Stimulated activated CD4-positive, alpha-beta T cell treated with anti-CD3 and anti-CD28 coated beads, Interleukin-1b, Interleukin-23, amount 100 ng/mL, for 1 hour (primary cell): ENCODE data around the gene B9D2.
"Not testable (repeated sequence)": the region's sequence is repeated elsewhere in the genome, so short reads cannot be mapped to it uniquely, and the experiment has no call there.

Experiments
- DNase-seq, 2 donors: peaks; one replicate each; pipeline ENCODE4 v3.0.0-alpha.2; 2020; ENCODE audit warnings: low read depth in 2 of 2

B9D2 gene

GRCh38 chr19:41391618-41392017, 27.7 kb upstream of the B9D2 start:
- DNase-seq: no peak

- no peak for DNase-seq
These were observed 22.5 kb upstream of the B9D2 start for GRCh38 chr19:41386442-41386841.

- DNase-seq: no peak
These were observed 20.4 kb upstream of the B9D2 start for GRCh38 chr19:41384351-41384750.

GRCh38 chr19:41381536-41381935, 17.6 kb upstream of the B9D2 start:
- not testable (repeated sequence) for DNase-seq

GRCh38 chr19:41377977-41378709, 14.2 kb upstream of the B9D2 start:
- no peak for DNase-seq

GRCh38 chr19:41376998-41377365, 13.0 kb upstream of the B9D2 start:
- no peak for DNase-seq

- no peak for DNase-seq
These were observed 12.5 kb upstream of the B9D2 start, which contains the start of gene TMEM91 for GRCh38 chr19:41376241-41376997. TSS of gene TMEM91 (plus strand) at chr19:41376533. CDS start at chr19:41378310, 1,777 bp downstream.

GRCh38 chr19:41373993-41374392, 10.0 kb upstream of the B9D2 start:
- DNase-seq: no peak

GRCh38 chr19:41372501-41372900, 8.6 kb upstream of the B9D2 start:
- no peak for DNase-seq

GRCh38 chr19:41371541-41371940, 7.6 kb upstream of the B9D2 start:
- DNase-seq: no peak

GRCh38 chr19:41371119-41371518, 7.2 kb upstream of the B9D2 start:
- not testable (repeated sequence) for DNase-seq

- DNase-seq: no peak
These were observed 5.8 kb upstream of the B9D2 start for GRCh38 chr19:41369769-41370168.

- DNase-seq: no peak
These were observed 3.9 kb upstream of the B9D2 start for GRCh38 chr19:41367848-41368301.

GRCh38 chr19:41366089-41366488, 2.1 kb upstream of the B9D2 start:
- DNase-seq: no peak

GRCh38 chr19:41364524-41365391, 809 bp upstream of the B9D2 start:
- no peak for DNase-seq

GRCh38 chr19:41363371-41363752, 587 bp downstream of the B9D2 start:
- DNase-seq: no peak

GRCh38 chr19:41362143-41362847, 1.7 kb downstream of the B9D2 start:
- no peak for DNase-seq

- no peak for DNase-seq
These were observed 4.2 kb downstream of the B9D2 start for GRCh38 chr19:41359741-41360140.

GRCh38 chr19:41357746-41358145, 6.2 kb downstream of the B9D2 start:
- no peak for DNase-seq

GRCh38 chr19:41356984-41357739, 6.8 kb downstream of the B9D2 start:
- no peak for DNase-seq

GRCh38 chr19:41355802-41356201, 8.1 kb downstream of the B9D2 start:
- no peak for DNase-seq
